ENCODE data around the gene CTH.

CTH gene

GRCh38 chr1:70397013-70397412 lies 14.1 kb upstream of the CTH start:
- H3K36me3 ChIP-seq (ENCODE audit: insufficient read depth, low read length) = no peaks in the 10 kb centered on the region
- H3K9ac ChIP-seq (ENCODE audit: low read depth, low read length) = no peak overlapping the region
- H2AFZ ChIP-seq (ENCODE audit: low read depth, low read length) = no peak overlapping the region
- no peaks in the 10 kb centered on the region for H4K20me1 ChIP-seq (ENCODE audit: insufficient read depth, low read length)
- H3K27ac ChIP-seq (ENCODE audit: low read length) = no peak overlapping the region
- DNase-seq = no peak
- no peak overlapping the region for H3K4me2 ChIP-seq (ENCODE audit: insufficient read depth, low read length)
- no peak overlapping the region for H3K4me3 ChIP-seq (ENCODE audit: low read depth in 1 of 2, low read length in 2 of 2)
- no peaks in the 10 kb centered on the region for H3K79me2 ChIP-seq (ENCODE audit: insufficient read depth, low read length)
- no peaks in the 10 kb centered on the region for H3K4me1 ChIP-seq (ENCODE audit: insufficient read depth, low read length)
- TF ChIP-seq, protein P1, sequence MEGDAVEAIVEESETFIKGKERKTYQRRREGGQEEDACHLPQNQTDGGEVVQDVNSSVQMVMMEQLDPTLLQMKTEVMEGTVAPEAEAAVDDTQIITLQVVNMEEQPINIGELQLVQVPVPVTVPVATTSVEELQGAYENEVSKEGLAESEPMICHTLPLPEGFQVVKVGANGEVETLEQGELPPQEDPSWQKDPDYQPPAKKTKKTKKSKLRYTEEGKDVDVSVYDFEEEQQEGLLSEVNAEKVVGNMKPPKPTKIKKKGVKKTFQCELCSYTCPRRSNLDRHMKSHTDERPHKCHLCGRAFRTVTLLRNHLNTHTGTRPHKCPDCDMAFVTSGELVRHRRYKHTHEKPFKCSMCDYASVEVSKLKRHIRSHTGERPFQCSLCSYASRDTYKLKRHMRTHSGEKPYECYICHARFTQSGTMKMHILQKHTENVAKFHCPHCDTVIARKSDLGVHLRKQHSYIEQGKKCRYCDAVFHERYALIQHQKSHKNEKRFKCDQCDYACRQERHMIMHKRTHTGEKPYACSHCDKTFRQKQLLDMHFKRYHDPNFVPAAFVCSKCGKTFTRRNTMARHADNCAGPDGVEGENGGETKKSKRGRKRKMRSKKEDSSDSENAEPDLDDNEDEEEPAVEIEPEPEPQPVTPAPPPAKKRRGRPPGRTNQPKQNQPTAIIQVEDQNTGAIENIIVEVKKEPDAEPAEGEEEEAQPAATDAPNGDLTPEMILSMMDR (IDR thresholded peaks at IDR 0.05; ENCODE audit: borderline replicate concordance, extremely low read depth, low read length, poor library complexity, severe bottlenecking) = no peak
- no peak for TF ChIP-seq EZH2 (IDR thresholded peaks at IDR 0.05; ENCODE audit: borderline replicate concordance, low read depth, low read length, severe bottlenecking)
- peaks cover 4% of the 10 kb centered on the region for H3K27me3 ChIP-seq (ENCODE audit: insufficient read depth, low read length, poor library complexity)
- no peaks in the 10 kb centered on the region for H3K9me3 ChIP-seq (ENCODE audit: insufficient read depth, low read length, severe bottlenecking)
- ATAC-seq (ENCODE audit: insufficient read depth, low read depth) = no peak

DNA sequence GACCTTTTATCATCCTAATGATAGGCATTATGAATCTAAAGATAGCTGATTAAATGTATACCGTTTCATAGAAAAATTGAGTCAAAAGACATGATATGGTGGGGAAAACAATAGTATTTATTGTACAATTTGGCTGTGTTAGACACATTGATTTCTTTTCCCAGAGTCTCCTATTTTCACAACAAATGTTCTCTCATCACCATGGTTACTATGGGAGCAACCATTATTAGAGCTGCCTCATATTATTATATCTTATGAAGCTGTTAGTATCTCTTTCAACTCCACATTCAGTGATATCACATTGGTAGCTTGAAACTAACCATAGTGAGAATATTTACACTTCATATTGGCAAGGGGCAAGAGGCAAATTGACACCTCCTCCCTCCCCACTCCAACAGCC lies 10.7 kb upstream of the CTH start:
- H2AFZ ChIP-seq (ENCODE audit: low read depth, low read length) = no peak overlapping the region
- H3K4me1 ChIP-seq (ENCODE audit: insufficient read depth, low read length) = no peaks in the 10 kb centered on the region
- H3K9me3 ChIP-seq (ENCODE audit: insufficient read depth, low read length, severe bottlenecking) = no peaks in the 10 kb centered on the region
- H3K27me3 ChIP-seq (ENCODE audit: insufficient read depth, low read length, poor library complexity) = peaks cover 14% of the 10 kb centered on the region
- DNase-seq (no peak), ATAC-seq (ENCODE audit: insufficient read depth, low read depth) (no peak)
- no peaks in the 10 kb centered on the region for H3K36me3 ChIP-seq (ENCODE audit: insufficient read depth, low read length)
- no peaks in the 10 kb centered on the region for H3K79me2 ChIP-seq (ENCODE audit: insufficient read depth, low read length)
- no peak overlapping the region for H3K4me2 ChIP-seq (ENCODE audit: insufficient read depth, low read length)
- H3K27ac ChIP-seq (ENCODE audit: low read length) = no peak overlapping the region
- H3K9ac ChIP-seq (ENCODE audit: low read depth, low read length) = no peak overlapping the region
- no peak overlapping the region for H3K4me3 ChIP-seq (ENCODE audit: low read depth in 1 of 2, low read length in 2 of 2)
- H4K20me1 ChIP-seq (ENCODE audit: insufficient read depth, low read length) = no peaks in the 10 kb centered on the region
- TF ChIP-seq, protein P1 (IDR thresholded peaks at IDR 0.05; ENCODE audit: borderline replicate concordance, extremely low read depth, low read length, poor library complexity, severe bottlenecking) = no peak
- no peak for TF ChIP-seq EZH2 (IDR thresholded peaks at IDR 0.05; ENCODE audit: borderline replicate concordance, low read depth, low read length, severe bottlenecking)

- no peak for ATAC-seq (ENCODE audit: insufficient read depth, low read depth)
- no peaks in the 10 kb centered on the region for H4K20me1 ChIP-seq (ENCODE audit: insufficient read depth, low read length)
Measured at GRCh38 chr1:70401974-70402373, 9.1 kb upstream of the CTH start.

More at GRCh38 chr1:70401974-70402373, 9.1 kb upstream of the CTH start:
- no peak overlapping the region for H3K4me3 ChIP-seq (ENCODE audit: low read depth in 1 of 2, low read length in 2 of 2)
- no peak overlapping the region for H3K9ac ChIP-seq (ENCODE audit: low read depth, low read length)
- no peak overlapping the region for H3K27ac ChIP-seq (ENCODE audit: low read length)
- H2AFZ ChIP-seq (ENCODE audit: low read depth, low read length) = no peak overlapping the region
- TF ChIP-seq, protein P1 (IDR thresholded peaks at IDR 0.05; ENCODE audit: borderline replicate concordance, extremely low read depth, low read length, poor library complexity, severe bottlenecking) = no peak
- no peak for TF ChIP-seq EZH2 (IDR thresholded peaks at IDR 0.05; ENCODE audit: borderline replicate concordance, low read depth, low read length, severe bottlenecking)
- H3K79me2 ChIP-seq (ENCODE audit: insufficient read depth, low read length) = no peaks in the 10 kb centered on the region
- H3K9me3 ChIP-seq (ENCODE audit: insufficient read depth, low read length, severe bottlenecking) = no peaks in the 10 kb centered on the region
- no peaks in the 10 kb centered on the region for H3K36me3 ChIP-seq (ENCODE audit: insufficient read depth, low read length)
- peaks cover 11% of the 10 kb centered on the region for H3K27me3 ChIP-seq (ENCODE audit: insufficient read depth, low read length, poor library complexity)
- H3K4me2 ChIP-seq (ENCODE audit: insufficient read depth, low read length) = no peak overlapping the region
- no peaks in the 10 kb centered on the region for H3K4me1 ChIP-seq (ENCODE audit: insufficient read depth, low read length)
- no peak for DNase-seq

All from DND-41 (cell line).